ENCODE measurements around the gene HYAL3.

DNA sequence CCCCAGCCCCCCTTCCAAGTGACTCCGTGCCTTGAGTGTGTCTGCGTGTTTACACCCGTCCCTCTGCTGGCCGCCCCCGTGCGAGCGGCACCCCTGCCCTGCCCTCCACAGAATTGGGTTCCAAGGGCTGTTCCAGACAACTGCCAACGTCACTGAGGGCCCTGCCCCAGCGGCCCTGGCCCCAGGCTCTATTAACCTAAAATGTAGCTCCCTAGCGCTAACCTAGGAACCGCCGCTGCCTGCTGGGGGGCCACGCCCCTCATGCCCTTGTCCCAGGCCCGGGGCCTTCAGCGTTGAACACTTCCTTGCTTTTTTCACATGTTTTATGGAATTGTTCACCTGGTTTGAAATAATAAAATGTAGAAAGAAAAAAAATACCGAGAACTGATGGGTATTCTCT is 40.2 kb downstream of the HYAL3 start:
- TF ChIP-seq EZH2 (IDR thresholded peaks at IDR 0.05) (no peak), POLR2AphosphoS5 (IDR thresholded peaks at IDR 0.05; ENCODE audit: borderline replicate concordance, low read depth, low read length) (no peak)
